Measurements from ENCODE around the gene AMMECR1L.
A peak's percentile ranks its signal among the peaks of the same experiment; 100 is the strongest.
"Not testable (repeated sequence)": the region's sequence is repeated elsewhere in the genome, so short reads cannot be mapped to it uniquely, and the experiment has no call there.

The AMMECR1L gene

DNA sequence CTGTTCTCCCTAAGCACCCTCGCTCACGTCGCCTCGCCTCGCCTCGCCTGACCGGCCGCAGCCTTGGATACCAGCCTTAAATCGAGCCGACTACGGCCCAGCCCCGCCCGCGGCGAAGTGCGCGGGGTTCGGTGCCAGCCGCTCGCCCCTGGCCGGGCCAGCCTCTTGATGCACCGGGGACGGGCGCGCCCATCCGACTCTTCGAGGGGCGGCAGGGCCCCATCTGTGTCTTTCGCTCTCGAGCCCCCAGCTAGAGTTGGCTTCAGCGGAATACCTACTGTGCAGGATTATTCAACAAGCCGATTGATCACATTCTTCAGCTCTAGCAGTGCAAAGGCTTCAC is 808 bp upstream of the AMMECR1L start:
- DNase-seq = not testable (repeated sequence)

DNA sequence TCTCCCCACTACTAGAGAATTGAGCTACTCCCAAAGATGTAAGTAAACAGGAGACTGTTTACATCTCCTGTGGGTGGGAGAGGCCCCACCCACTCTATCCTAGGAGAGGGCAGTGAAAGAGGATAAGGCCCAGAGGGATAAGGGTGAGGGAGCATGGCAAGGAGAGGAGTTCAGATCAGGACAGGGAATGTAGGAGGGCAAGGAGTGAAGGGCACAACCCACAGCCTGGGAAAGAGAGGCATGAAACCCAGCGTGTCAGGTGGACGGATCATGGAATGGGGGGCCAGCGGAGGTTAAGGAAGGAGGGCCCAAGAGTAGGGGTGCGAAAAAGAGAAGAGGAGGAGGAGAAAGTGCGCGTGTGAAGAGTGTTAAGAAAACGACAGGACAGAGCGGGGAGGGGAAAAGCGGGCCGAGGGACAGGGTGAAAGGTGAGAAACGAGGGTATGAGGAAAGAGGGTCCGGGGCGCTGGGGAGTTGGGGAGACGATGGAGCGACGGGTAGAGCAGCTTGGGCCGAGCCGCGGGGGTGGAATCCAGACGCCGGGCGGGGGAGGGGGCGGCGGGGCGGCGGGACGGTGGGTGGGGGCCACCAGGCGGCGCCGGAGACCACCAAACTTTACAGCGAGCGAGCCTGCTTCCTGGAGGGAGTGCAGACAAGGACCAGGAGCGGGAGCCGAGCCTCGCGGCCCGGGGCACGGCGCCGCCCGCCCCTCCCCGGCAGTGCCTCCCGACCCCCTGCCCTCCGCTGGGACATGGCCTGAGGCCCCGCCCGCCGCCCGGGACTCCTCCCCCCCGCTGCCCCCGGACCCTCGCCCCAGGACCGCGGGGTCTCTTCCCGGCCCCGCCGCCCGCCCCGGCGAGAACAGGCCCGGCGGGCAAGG is 655 bp downstream of the AMMECR1L start:
- not testable (repeated sequence) for DNase-seq

DNA sequence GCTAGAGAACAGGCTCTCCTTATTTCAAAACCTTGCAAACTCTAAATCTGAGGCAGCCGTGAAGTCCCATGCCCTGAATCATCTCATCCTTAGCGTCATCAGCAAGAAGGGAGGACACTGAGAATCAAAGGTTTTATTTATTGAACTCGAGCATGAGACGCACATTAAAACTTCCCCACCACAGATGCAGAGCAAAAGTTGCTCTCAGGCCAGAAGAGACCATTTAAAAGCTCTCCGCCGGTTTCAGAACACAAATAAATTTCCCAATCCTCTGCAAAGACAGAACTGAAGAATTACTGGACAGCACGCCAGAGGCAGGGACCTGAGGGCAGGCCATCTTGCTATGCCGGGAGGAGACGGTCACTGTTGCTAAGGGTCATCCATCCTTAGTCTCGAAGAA is 1.3 kb downstream of the AMMECR1L start:
- DNase-seq = peak; percentile 50

DNA sequence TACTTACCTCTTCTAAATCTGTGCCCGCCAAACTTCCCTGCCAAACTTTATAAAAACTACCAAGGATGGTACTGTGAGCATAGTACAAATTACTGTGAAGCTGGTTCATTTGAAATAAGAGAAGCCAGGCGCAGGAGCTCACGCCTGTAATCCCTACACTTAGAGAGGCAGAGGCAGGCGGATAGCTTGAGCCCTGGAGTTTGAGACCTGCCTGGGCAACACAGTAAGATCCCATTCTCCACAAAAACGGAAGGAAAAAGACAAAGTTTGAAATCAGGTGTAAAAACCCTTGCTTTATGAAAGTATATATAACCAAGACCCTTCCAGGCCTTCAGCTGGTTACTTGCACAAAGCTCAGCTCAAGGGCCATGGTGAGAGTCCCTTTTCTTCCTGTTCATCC is 5.9 kb downstream of the AMMECR1L start:
- DNase-seq = no peak

DNA sequence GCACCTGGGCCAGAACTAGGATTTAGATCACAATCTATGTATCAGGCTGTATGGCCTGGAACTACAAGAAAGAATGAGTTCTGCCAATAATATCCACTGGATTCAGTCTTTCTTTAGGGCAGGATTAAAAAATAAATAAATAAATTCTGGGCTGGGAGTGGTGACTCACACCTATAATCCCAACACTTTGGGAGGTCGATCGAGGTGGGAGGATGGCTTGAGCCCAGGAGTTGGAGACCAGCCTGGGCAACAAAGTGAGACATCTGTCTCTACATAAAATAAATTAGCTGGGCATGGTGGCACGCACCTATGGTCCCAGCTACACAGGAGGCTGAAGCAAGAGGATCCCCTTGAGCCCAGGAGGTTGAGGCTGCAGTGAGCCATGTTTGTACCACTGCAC is 8.1 kb downstream of the AMMECR1L start:
- no peak for DNase-seq

DNA sequence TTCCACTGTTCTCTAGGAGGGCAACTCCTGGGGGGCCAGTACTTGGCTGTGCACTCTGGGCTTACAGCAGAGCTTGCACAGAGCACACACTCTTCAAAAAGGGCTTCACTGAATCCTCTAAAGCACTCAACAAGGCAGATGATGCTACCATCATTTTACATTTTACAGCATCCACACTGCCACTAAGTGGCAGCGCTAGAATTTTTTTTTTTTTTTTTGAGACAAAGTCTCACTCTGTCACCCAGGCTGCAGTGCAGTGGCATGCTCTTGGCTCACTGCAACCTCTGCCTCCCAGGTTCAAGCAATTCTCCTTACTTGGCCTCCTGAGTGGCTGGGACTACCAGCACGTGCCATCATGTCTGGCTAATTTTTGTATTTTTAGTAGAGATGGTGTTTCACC is 8.6 kb downstream of the AMMECR1L start:
- no peak for DNase-seq

DNA sequence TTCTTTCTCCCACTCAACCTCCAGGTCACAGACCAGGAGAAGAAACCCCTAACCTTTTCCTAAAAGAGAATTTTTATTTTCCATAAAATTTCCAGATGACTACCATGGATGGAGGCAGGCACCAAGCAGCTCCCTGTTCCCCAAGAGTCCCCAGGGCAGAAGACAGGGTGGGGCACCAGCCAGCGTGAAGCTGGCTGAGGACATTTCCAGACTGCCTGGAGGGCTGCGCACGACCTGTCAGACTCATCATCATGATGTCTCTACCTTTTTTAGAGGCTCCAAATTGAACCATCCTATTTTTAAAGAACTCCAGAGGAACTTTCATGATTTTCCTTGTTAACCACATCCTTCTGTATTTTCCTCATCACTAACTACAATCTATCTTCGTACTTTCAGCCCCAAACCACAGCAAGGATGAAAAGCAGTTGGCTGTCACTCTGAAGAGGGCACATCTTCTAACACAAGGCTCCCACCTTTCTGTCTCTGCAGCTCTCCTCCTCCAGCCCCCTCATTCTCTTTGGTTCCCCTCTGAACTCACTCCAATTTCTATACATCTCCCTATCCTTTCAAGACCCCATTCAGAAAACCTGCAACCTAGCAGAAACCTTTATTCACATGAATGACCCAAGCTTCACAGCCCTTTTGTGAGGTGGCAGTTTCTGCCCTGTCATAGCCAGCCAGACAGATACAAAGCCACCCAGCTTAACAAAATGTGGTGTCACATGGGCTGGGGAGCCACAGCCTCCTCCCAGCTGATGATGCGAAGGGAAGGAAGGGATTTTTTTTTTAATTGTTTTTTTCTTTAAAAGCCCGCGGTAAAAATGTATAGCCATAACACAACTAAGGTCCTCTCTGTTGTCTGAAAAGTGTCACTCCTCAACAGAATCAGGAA is 11.1 kb downstream of the AMMECR1L start:
- DNase-seq = no peak

DNA sequence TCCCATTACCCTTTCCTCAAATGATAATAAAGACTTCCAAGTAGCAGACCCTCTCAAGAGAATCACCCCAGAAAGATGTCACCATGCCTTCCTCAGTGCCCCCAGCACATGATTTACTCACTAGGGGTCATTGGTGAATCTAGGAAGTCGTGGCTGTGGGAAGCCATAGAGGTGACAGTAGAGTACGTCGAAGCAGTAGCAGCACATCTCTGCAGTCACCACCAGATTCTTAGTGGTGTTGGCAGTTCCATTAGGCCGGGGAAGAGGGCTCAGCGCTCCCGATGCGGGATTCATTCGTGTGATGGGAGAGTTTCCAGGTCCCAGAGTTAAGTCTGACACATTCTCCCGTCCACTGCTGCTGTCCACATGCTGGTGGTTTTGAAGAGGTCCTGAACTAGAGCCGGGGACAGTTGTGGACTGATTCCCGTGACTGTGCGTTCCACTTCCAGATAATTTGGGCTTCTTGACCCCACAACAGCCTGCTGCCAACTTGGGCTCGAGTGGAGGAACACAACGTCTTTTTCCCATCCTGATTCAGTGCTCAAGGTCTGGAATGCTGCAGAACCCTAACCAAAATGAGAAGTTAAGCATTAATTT is 12.0 kb downstream of the AMMECR1L start:
- no peak for DNase-seq

DNA sequence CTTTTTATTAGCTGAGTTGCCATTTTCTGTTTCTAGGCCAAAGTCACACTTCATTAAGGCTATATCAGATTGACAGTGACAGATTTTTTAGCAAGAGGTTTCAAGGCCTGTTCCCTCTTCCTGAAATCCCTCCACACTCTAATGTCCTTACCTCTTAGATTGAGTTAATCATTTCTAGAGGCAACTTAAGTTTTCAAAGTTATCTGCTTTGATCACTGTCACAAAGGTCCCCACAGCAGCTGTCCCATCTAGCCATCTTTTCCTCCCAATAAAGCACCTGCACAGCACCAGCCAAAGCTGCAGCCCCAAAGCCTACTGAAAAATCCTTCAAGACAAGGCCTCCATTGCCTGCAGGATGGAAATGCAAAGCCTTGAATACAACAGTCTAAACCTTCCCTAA is 13.4 kb downstream of the AMMECR1L start:
- no peak for DNase-seq

DNA sequence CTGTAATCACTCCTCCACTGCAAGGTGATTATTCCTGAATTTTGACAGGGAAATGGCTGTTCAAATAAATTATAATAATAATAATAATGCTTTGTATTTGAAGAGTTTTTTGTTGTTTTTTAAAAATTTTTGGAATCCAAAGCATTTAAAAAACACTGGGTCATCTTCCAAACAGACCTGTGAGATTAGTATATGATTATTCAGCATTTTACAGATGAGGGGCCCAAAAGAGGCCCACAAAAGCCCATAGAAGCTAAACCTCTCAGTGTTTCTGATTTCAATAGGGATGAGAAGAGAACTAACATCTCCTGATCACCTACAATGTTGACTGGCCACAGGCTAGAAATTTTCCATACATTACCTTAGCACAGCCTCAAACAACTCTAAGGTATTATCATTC is 19.8 kb downstream of the AMMECR1L start:
- no peak for DNase-seq

DNA sequence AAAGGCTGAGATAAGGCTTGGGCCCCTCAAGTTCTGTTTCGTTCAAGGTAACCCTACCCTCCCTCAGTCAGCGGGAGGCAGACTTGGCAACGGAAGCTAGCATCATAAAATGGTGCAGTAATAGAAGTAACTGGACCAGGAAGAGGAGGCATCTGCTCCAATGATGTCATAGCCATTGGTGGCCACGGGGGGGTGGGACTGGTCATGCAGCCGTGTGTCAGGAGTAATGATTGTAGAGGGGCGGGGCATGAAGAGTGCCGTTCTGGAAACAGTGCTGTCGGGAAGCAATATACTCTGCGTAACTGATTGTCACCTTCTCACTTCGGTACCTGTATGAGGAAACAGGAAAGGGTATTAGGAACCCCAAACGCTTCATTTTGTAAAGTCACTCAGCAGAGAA is 20.9 kb downstream of the AMMECR1L start:
- no peak for DNase-seq

DNA sequence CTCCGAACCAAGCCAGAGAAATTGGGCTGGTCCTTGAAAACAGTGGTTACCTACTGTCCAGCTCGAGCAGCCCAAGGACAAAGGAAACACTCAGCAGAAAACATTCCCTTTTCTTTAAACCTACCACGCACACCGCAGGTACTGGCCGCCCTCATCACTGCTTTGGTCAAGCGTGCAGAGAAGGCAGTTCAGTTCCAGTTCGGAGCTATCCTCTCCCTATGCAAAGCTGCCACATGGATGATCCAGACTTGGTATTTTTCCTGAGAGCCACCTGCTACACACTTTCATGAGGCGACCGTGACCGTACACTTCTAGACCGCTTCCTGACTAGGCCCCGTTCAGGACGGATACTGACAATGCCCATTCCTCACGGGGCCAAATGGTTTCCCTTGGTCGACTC is 23.5 kb downstream of the AMMECR1L start:
- DNase-seq = no peak

DNA sequence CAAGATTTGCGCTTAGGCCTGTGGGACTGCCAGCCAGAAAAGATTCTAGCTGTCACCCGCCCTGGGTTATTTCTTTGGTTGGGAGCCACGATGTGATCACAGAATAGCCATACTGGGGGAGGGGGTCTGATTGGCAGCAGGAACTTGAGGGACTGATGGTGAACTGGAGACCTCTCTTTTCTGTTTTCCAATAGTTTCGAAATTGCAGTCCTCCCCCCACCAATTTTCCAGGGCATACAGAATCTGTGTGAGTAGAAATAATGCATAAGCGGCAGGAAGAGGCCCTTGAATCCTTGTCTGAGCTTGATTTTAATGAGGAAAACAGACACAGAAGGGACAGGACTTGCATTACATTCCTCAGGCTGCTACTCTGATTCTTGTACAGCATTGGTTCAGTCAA is 25.6 kb downstream of the AMMECR1L start:
- no peak for DNase-seq

DNA sequence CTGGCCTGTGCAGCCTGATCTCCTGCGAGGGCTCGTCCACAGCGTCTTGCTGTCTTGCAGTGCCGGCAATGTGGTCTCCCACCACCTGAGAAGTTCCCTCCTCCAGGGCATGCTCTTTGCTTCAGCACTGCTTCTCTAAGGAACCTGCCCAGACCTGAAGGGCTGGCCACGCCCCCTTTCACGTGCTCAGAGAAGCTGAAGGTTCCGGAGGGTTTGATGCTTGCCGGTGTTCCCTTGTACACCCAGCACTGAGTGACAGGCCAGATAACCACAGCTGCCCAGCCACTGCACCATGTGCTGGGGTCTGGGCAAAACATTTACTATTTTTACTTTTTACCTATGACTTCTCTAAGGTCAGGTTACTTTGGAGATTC is 26.1 kb downstream of the AMMECR1L start:
- DNase-seq = no peak

DNA sequence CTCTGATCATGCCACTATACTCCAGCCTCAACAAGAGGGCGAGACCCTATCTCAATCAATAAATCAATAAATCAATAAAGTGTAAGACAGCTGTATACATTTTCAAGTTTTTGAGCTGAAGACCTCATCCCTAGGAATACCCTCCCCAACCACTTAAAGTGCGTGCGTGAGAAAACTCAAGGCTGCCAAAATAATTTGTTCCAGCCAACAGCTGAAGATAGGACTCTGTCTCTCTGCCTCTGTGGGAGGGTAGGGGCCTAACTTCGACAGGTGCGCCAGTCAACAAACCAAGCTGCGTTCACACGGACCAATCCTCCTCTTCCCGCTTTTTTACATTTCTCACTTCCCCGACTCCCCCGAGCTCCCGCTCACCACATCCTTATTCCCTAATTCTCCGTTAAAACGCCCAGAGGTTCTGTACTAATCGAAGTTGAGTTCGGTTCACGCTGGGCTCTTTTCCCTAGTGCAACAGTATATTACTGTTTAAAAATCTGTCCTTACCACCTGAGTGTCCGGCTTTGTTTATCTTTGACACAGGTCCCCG is 28.4 kb downstream of the AMMECR1L start:
- no peak for DNase-seq

DNA sequence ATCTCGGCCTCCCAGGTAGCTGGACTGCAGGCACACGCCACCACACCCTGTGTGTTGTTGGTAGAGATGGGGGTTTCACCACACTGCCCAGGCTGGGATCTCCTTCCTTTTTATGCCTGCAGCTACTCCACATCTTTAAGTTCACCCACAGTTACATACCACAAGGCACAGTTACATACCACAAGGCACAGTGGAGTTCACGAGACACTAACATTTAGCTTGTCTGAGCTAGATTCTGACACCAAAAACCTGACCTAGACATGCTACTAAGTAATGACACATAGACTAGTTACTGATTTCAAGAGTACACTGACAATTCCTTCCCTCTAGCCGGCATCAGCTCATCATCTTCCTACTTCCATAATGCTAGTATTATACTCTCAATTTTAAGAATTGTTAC is 32.1 kb downstream of the AMMECR1L start:
- no peak for DNase-seq

DNA sequence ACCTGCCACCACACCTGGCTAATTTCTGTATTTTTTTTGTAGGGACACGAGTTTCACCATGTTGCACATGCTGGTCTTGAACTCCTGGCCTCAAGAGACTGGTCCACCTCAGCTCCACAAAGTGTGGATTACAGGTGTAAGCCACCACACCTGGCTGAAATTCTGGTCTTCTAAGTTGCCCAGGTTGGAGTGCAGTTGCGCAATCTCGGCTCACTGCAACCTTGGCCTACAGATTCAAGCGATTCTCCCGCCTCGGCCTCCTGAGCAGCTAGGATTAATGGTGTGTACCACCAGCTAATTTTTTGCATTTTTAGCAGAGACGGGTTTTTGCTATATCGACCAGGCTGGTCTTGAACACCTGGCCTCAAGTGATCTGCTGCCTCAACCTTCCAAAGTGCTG is 33.4 kb downstream of the AMMECR1L start:
- DNase-seq = no peak

DNA sequence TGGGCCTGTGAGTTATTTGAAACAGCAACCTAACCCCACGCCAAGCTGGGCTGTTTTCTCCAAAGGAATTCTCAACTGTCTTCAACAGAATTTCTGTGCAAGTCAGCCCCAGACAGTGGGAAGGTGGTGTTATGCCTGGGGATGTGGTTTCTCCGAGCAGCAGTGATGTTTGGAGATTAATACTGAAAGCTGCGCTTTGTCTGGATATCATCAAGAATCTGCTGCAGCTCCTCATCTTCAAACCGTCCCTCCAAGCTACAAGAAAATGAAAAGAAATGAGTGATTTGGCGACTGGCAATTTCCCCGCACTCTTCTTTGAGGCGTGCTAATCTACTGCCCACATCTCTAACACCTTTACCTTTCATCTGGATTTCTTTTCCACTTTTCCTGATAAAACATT is 37.8 kb downstream of the AMMECR1L start:
- no peak for DNase-seq

DNA sequence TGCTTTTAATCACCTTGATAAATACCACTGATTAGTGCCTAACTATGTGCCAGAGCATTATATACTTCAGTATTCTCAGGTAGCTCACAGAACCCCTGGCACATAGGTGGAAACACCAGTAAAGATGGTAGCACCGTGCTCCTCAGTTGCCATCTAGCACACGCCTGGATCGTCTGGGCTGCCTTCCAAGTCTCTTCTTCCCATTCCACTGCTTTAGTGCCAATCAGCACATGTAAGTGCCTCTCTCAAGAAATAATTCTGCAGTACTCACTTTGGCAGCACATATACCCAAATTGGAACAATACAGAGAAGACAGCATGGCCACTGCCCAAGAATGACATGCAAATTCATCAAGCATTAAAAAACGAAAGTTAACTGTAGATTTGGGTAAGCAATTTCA is 40.8 kb downstream of the AMMECR1L start:
- DNase-seq = no peak

DNA sequence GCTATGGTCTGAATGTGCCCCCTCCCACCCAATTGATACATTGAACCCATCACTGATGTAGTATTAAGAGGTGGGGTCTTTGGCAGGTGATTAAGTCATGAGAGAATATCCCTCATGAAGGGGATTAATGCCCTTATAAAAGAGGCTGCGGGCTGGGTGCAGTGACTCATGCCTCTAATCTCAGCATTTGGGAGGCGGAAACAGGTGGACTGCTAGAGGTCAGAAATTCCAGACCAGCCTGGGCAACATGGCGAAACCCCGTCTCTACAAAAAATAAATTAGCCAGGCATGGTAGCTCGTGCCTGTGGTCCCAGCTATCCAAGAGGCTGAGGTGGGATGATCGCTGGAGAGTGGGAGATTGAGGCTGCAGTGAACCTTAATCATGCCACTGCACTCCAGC is 42.1 kb downstream of the AMMECR1L start:
- DNase-seq = no peak

DNA sequence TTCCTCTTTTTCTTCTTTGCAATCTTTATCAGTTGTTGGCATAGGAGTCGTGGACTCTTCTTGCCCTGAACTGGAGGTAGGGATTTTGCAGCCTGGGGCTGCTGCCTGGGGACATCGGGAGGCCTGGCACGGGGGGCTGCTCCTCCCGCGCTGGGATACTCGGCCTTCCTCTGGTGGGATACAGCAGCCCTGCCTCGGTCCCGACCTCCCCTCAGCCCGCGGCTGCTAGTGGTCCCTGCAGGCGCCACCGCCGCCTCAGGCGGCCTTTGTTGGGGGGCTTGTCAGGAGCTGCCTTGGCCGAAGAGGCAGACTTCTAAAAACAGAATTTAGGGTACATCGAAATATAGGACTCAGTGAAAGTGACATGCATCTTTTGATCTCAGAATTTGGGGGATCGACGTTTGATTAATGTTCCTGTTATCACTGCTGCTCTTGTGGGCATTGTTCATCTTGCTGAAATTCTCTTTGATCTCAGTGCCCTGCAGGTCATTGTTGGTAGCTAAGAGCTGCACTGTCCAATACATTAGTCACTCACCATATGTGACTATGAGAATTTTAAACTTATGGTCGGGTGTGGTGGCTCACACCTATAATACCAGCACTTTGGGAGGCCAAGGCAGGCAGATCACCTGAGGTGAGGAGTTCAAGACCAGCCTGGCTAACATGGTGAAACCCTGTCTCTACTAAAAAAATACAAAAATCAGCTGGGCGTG is 44.1 kb downstream of the AMMECR1L start:
- no peak for DNase-seq

DNA sequence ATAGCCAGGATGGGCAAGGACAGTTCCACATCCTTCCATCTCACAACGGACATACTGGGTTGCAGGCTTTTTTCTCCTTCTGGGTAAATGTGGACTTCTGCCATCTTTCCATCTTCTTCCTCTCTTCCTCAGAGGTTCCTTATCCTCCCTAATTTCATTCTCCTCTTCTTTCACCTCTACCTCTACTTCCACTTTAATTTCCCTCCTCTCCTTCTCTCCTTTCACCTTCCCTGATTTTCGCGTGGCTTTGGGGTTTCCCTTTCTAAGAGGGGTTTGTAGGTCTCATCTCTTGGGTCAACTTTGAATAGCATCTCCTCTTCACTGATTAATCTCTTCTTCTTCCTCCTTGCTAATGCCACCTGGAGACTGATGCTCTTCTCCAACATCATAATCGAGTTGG is 44.9 kb downstream of the AMMECR1L start:
- no peak for DNase-seq

DNA sequence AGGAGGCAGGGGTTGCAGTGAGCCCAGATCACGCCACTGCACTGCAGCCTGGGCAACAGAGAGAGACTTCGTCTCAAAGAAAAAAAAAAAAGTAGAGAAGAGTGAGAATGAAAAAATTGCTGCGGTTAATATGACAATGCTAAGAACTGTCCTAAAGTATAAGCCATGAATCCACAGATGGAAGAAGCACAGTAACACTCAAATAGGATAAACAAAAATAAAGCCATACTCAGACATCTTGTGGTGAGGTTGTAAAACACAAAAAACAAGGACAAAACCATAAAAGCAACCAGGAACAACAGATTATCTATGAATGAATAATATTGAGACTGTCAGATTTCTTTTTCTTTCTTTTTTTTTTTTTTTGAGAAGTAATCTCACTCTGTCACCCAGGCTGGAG is 50.8 kb downstream of the AMMECR1L start:
- DNase-seq = no peak
